SK-N-SH (cell line): ENCODE results near the gene ARID5A. TPM values are rescaled to one million over a fixed set of nuclear protein-coding genes. Genes with fewer than 3 reads are reported as not detected.

Experiments
- CTCF ChIA-PET: fragments of 300-600, 350-600 bp; formaldehyde crosslinking; extraction: SDS; loops from one replicate; lab custom pipeline; 2021; lab: Yijun Ruan, JAX
- POLR2A ChIA-PET: fragments of 350-600 bp; sonication (Branson Sonifier 250); formaldehyde crosslinking; extraction: SDS; loops from one replicate; lab custom pipeline; 2020; ENCODE audit warnings: antibody characterized with exemption, inconsistent platforms; lab: Yijun Ruan, JAX
- DNase-seq: peaks from one replicate; pipeline ENCODE4 v3.0.0; 2012
- H2AFZ ChIP-seq: fragments of 200-600 bp; sonication (generic); 2 replicates; pipeline ENCODE4 v1.8.1; 2016; ENCODE audit warnings: antibody characterized with exemption, mild to moderate bottlenecking, low read depth
- H3F3A ChIP-seq: fragments of 200-600 bp; sonication (generic); replicated peaks from 2 replicates; pipeline ENCODE3; 2016; ENCODE audit warnings: antibody characterized with exemption, mild to moderate bottlenecking; ENCODE audit not compliant: insufficient read depth
- H3K27ac ChIP-seq, 2 experiments: fragments of 200-500 bp in 1 of 2; fragments of 200-600 bp in 1 of 2; sonication (Bioruptor generic) in 1 of 2; sonication (generic), shearing (Covaris generic) in 1 of 2; 2 replicates each; pipeline versions ENCODE4 v1.5.1 to v1.6.1; 2014 to 2016; ENCODE audit warnings: low read depth in 2 of 2, inconsistent platforms in 1 of 2, low read length in 1 of 2, mild to moderate bottlenecking in 1 of 2, mixed read lengths in 1 of 2
- H3K27me3 ChIP-seq: fragments of 200-600 bp; sonication (generic), shearing (Covaris generic); 2 replicates; pipeline ENCODE4 v1.6.1; 2016; ENCODE audit warnings: mixed run types; ENCODE audit not compliant: insufficient read depth
- H3K36me3 ChIP-seq, 2 experiments: fragments of 200-500 bp in 1 of 2; fragments of 200-600 bp in 1 of 2; sonication (Bioruptor generic) in 1 of 2; sonication (generic) in 1 of 2; replicated peaks in 1 of 2; 2 replicates each; pipeline versions ENCODE3 to v1.5.1; 2014 to 2016; ENCODE audit warnings: low read length in 1 of 2, mild to moderate bottlenecking in 1 of 2; ENCODE audit not compliant: insufficient read depth in 2 of 2, control insufficient read depth in 1 of 2
- H3K4me1 ChIP-seq, 2 experiments: fragments of 200-500 bp in 1 of 2; fragments of 200-600 bp in 1 of 2; sonication (Bioruptor generic) in 1 of 2; sonication (generic), shearing (Covaris generic) in 1 of 2; 2 replicates each; pipeline versions ENCODE4 v1.5.1 to v1.6.1; 2014 to 2016; ENCODE audit warnings: low read depth in 1 of 2, low read length in 1 of 2, mixed run types in 1 of 2; ENCODE audit not compliant: insufficient read depth in 2 of 2, control insufficient read depth in 1 of 2
- H3K4me2 ChIP-seq: fragments of 200-600 bp; sonication (generic), shearing (Covaris generic); 2 replicates; pipeline ENCODE4 v1.6.1; 2017; ENCODE audit warnings: mixed run types
- H3K4me3 ChIP-seq, 2 experiments: fragments of 200-500 bp in 1 of 2; fragments of 200-600 bp in 1 of 2; sonication (Bioruptor generic) in 1 of 2; sonication (generic), shearing (Covaris generic) in 1 of 2; 2 replicates each; pipeline versions ENCODE4 v1.5.1 to v1.8.1; 2014 to 2016; ENCODE audit warnings: low read depth in 2 of 2, inconsistent platforms in 1 of 2, low read length in 1 of 2, mild to moderate bottlenecking in 1 of 2, mixed read lengths in 1 of 2, moderate library complexity in 1 of 2
- H3K79me2 ChIP-seq: fragments of 200-600 bp; sonication (generic); 2 replicates; pipeline ENCODE4 v1.8.1; 2017; ENCODE audit warnings: mild to moderate bottlenecking; ENCODE audit not compliant: insufficient read depth
- H3K9ac ChIP-seq: fragments of 200-600 bp; sonication (generic); 2 replicates; pipeline ENCODE4 v1.6.1; 2017; ENCODE audit warnings: mixed run types
- H3K9me2 ChIP-seq: fragments of 200-600 bp; sonication (generic); 2 replicates; pipeline ENCODE4 v1.6.1; 2017; ENCODE audit warnings: mixed run types
- H3K9me3 ChIP-seq: fragments of 200-600 bp; sonication (generic); 2 replicates; pipeline ENCODE4 v1.6.1; 2017; ENCODE audit warnings: mixed run types, mild to moderate bottlenecking, moderate library complexity
- H4K20me1 ChIP-seq: fragments of 200-600 bp; sonication (generic); 2 replicates; pipeline ENCODE4 v1.6.1; 2017; ENCODE audit warnings: mild to moderate bottlenecking, mixed run types; ENCODE audit not compliant: insufficient read depth
- CTCF ChIP-seq: fragments of 200-600 bp; sonication (generic); IDR thresholded peaks from 2 replicates; pipeline ENCODE4 v1.6.1; 2017; ENCODE audit warnings: antibody characterized with exemption, mild to moderate bottlenecking, moderate library complexity
- ELF1 ChIP-seq: IDR thresholded peaks from 2 replicates; pipeline ENCODE4 v1.4.0; 2012
- FOSL2 ChIP-seq: IDR thresholded peaks from 2 replicates; pipeline ENCODE4 v1.4.0; 2012; ENCODE audit warnings: low read depth, mild to moderate bottlenecking, moderate library complexity, borderline replicate concordance
- FOXM1 ChIP-seq: IDR thresholded peaks from 2 replicates; pipeline ENCODE4 v1.4.0; 2012; ENCODE audit warnings: low read depth, mild to moderate bottlenecking
- IRF3 ChIP-seq: fragments of 150-350 bp; IDR thresholded peaks from 2 replicates; pipeline ENCODE4 v1.6.1; 2016; ENCODE audit warnings: mild to moderate bottlenecking, low read depth, low read length
- MAX ChIP-seq: IDR thresholded peaks from 2 replicates; pipeline ENCODE4 v1.4.0; 2012; ENCODE audit warnings: low read depth
- MEF2A ChIP-seq: IDR thresholded peaks from 2 replicates; pipeline ENCODE4 v1.4.0; 2012; ENCODE audit warnings: low read depth, borderline replicate concordance
- MXI1 ChIP-seq: IDR thresholded peaks from 2 replicates; pipeline ENCODE4 v1.6.1; 2012; ENCODE audit warnings: mild to moderate bottlenecking, low read depth, low read length, improper control_type of control experiment
- NRF1 ChIP-seq: IDR thresholded peaks from 2 replicates; pipeline ENCODE4 v1.6.1; 2012; ENCODE audit warnings: low read depth, mild to moderate bottlenecking, low read length
- POLR2AphosphoS5 ChIP-seq: IDR thresholded peaks from 2 replicates; pipeline ENCODE4 v1.6.1; 2012; ENCODE audit warnings: low read depth, low read length
- RAD21 ChIP-seq: IDR thresholded peaks from 2 replicates; pipeline ENCODE4 v1.6.1; 2012; ENCODE audit warnings: mild to moderate bottlenecking, low read length
- RCOR1 ChIP-seq: fragments of 150-350 bp; IDR thresholded peaks from 2 replicates; pipeline ENCODE4 v1.6.1; 2017; ENCODE audit warnings: antibody characterized with exemption, low read length
- REST ChIP-seq: IDR thresholded peaks from 2 replicates; pipeline ENCODE4 v1.6.1; 2012; ENCODE audit warnings: mild to moderate bottlenecking, low read depth, low read length, moderate library complexity
- SMC3 ChIP-seq: IDR thresholded peaks from 2 replicates; pipeline ENCODE4 v1.6.1; 2012; ENCODE audit warnings: low read depth, low read length, improper control_type of control experiment
- TEAD4 ChIP-seq: IDR thresholded peaks from 2 replicates; pipeline ENCODE4 v1.4.0; 2012; ENCODE audit warnings: mild to moderate bottlenecking, borderline replicate concordance; ENCODE audit not compliant: insufficient read depth
- USF2 ChIP-seq: fragments of 150-350 bp; IDR thresholded peaks from 2 replicates; pipeline ENCODE4 v1.6.1; 2017; ENCODE audit warnings: antibody characterized with exemption, low read length, low read depth, borderline replicate concordance
- WGBS: methylation state at CpG from one replicate; pipeline ENCODE4 v1.1.6; 2017; ENCODE audit warnings: low lambda C conversion rate; 5-methylcytosine and 5-hydroxymethylcytosine counted together
- polyA plus RNA-seq, 3 experiments: library from polyadenylated mRNA; depleted of rRNA; stranded (reverse); fragments of >200 nt; gene quantifications; 2 replicates each; pipeline ENCODE4 v1.2.3, GENCODE V29; 2012

Gene ARID5A
- polyA plus RNA-seq, 1 of the 3 experiments (the other 2 are of a cell fraction), result 3.3 TPM

GRCh38 chr2:96509114-96509846, 27.3 kb upstream of the ARID5A start:
- H3K27me3 ChIP-seq, result peaks cover 16% of the 10 kb centered on the region; the same call in 1 of the 2 replicates
- H3F3A ChIP-seq, result no peaks in the 10 kb centered on the region
- H3K4me1 ChIP-seq, result peaks cover 4 to 10% of the 10 kb centered on the region in 2 experiments; a peak in 1 of 4 replicates
- H3K27ac ChIP-seq, result no peak overlapping the region
- CTCF ChIA-PET, result interaction anchor here (0.6 to 13.9 kb wide), 70 partner anchors 9 to 1901 kb away, joined by 3 to 273 read pairs (median 4); partner anchors contain the start of genes ADRA2B, ARID5A, CIAO1 and NCAPH
- H3K36me3 ChIP-seq, result no peaks in the 10 kb centered on the region
- no peaks in the 10 kb centered on the region for H3K9me3 ChIP-seq
- DNase-seq, result peak; percentile 92
- H3K4me2 ChIP-seq, result no peak overlapping the region
- POLR2A ChIA-PET, result no interaction called here
- TF ChIP-seq FOSL2 (peak; percentile 33; the same call in 1 of the 2 replicates), ELF1 (no peak), USF2 (no peak), MXI1 (peak; percentile 47; the same call in 1 of the 2 replicates), POLR2AphosphoS5 (no peak), MAX (peak; percentile 83), SMC3 (peak; percentile 90), RAD21 (peak; percentile 94), CTCF (peak; percentile 91), RCOR1 (0 out of 2 replicates have a peak, but pooled peaks have one; percentile 15)
- no peaks in the 10 kb centered on the region for H3K79me2 ChIP-seq
- H4K20me1 ChIP-seq, result no peaks in the 10 kb centered on the region
- WGBS, result 43% methylated on average over 21 of the region's 32 CpGs
- H2AFZ ChIP-seq, result no peak overlapping the region
- H3K9ac ChIP-seq, result no peak overlapping the region
- H3K4me3 ChIP-seq, result no peak overlapping the region; a peak in 1 of 4 replicates
- H3K9me2 ChIP-seq, result no peaks in the 10 kb centered on the region

GRCh38 chr2:96509847-96510230, 26.7 kb upstream of the ARID5A start:
- Histone ChIP-seq H3K27ac (no peak overlapping the region), H3K36me3 (no peaks in the 10 kb centered on the region), H3K9ac (no peak overlapping the region), H3K9me2 (no peaks in the 10 kb centered on the region), H4K20me1 (no peaks in the 10 kb centered on the region), H3K4me2 (no peak overlapping the region), H3K27me3 (peaks cover 16% of the 10 kb centered on the region; the same call in 1 of the 2 replicates), H3K4me3 (no peak overlapping the region), H2AFZ (no peak overlapping the region), H3F3A (no peaks in the 10 kb centered on the region), H3K4me1 (peaks cover 4 to 10% of the 10 kb centered on the region in 2 experiments; a peak in 1 of 4 replicates), H3K9me3 (no peaks in the 10 kb centered on the region), H3K79me2 (no peaks in the 10 kb centered on the region)
- ChIA-PET POLR2A (no interaction called here), CTCF (interaction anchor here (0.6 to 13.9 kb wide), 50 partner anchors 11 to 1900 kb away, joined by 3 to 273 read pairs (median 5); partner anchors contain the start of genes ADRA2B, ARID5A and NCAPH)
- TF ChIP-seq REST (no peak), MEF2A (no peak), IRF3 (no peak), NRF1 (no peak), TEAD4 (no peak), USF2 (no peak), FOXM1 (no peak)
- 42% methylated on average over 11 of the region's 11 CpGs for WGBS
- DNase-seq, result no peak
